NCI-H2081 treated with DMSO at 0.1 percent for 48 hours (cell line): ENCODE measurements around the gene MYOC.
"Not testable (repeated sequence)": the region's sequence is repeated elsewhere in the genome, so short reads cannot be mapped to it uniquely, and the experiment has no call there.

Source experiments
- DNase-seq: peaks from one replicate; lab custom pipeline; 2025; lab: John Stamatoyannopoulos, UW

MYOC gene

DNA sequence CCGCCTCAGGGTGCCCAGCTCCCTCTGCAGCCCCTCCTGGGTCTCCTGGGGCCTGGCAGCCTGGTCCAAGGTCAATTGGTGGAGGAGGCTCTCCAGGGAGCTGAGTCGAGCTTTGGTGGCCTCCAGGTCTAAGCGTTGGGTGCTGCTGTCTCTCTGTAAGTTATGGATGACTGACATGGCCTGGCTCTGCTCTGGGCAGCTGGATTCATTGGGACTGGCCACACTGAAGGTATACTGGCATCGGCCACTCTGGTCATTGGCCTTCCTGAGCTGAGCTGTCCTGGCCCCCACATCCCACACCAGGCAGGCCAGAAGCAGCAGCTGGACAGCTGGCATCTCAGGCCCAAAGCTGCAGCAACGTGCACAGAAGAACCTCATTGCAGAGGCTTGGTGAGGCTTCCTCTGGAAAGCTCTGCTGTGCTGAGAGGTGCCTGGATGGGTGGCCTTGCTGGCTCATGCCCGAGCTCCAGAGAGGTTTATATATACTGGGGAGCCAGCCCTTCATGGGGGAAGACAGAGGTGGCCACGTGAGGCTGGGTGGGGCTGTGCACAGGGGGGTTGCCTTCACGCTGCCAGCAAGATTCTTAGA lies at the start of gene MYOC:
Gene MYOC, minus strand, starts transcription at position 455 of the 589 bp plus-strand sequence. Its CDS starts 77 bp downstream, at position 378.
- DNase-seq: no peak

GRCh38 chr1:171699531-171699930 lies 47.0 kb upstream of the MYOC start:
- no peak for DNase-seq

- not testable (repeated sequence) for DNase-seq
Measured at GRCh38 chr1:171695772-171696171, 43.3 kb upstream of the MYOC start.

- DNase-seq: not testable (repeated sequence)
Measured at GRCh38 chr1:171693541-171693940, 41.1 kb upstream of the MYOC start.

GRCh38 chr1:171683870-171684269 lies 31.4 kb upstream of the MYOC start:
- DNase-seq: no peak

DNA sequence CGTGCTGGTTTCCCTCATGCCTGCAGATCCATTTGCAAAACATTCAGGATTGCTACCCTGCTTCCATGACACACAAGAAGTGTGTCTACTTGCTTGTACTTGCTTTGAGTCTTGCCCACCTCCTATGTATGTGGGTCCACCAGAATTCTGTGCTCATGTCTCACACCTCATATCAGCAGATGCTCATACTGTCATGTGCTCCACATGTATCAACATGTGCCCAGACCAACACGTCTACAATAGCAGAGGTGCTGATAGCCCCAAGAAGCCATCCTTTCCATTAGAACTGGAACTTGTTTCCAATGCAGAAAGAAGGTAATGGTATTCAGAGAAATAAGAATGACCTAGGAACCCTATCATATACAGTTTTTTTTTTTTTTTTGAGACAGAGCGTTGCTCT lies 27.9 kb upstream of the MYOC start:
- DNase-seq: no peak

- no peak for DNase-seq
Measured at GRCh38 chr1:171676823-171677222, 24.3 kb upstream of the MYOC start.

DNA sequence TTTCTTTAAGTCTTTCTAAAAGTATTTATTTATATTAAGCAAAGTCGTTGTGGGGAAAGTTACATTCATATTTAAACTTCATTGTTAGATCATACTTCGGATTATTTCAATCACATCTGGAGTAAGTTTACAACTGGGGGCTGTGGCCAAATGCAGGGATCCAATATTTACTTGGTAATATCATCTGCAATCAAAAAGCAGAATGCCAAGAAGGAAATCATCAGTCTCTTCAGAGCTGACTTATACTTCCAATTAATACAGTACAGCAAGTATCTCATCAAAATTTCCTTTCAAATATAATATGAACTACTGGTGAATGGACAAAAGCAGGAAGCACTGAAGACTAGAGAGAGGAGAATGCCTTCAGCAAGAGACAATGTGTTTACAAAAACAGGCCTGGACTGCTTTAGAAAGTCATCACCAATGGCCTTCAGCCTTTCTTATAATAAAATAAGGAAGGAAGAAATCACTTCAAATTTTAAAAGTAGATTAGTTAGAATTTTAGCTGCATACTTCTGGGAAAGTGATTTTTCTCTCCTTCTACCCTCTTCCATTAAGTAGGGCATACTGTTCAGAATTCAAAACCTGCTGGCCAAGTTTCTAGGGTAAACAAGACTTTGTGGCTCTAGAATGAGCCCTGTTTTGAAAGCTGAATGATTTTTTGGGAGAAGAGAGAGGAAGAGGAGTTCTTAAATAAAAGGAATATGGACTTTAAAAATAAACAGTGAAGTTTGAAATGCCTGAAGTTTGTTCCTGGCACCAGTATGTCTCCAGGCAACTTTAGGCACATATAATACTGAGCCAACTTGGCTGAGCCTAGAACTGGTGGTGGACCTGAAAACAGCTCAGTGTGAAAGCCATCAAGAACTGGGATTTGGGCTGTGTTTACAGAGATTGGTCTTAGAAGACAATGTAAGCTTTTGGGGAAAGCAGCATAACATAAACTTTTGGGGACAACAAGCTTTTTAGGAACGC lies 22.2 kb upstream of the MYOC start:
- no peak for DNase-seq

GRCh38 chr1:171670739-171671138 lies 18.3 kb upstream of the MYOC start:
- DNase-seq: no peak

- DNase-seq: no peak
Measured at GRCh38 chr1:171668372-171668771, 15.9 kb upstream of the MYOC start.

DNA sequence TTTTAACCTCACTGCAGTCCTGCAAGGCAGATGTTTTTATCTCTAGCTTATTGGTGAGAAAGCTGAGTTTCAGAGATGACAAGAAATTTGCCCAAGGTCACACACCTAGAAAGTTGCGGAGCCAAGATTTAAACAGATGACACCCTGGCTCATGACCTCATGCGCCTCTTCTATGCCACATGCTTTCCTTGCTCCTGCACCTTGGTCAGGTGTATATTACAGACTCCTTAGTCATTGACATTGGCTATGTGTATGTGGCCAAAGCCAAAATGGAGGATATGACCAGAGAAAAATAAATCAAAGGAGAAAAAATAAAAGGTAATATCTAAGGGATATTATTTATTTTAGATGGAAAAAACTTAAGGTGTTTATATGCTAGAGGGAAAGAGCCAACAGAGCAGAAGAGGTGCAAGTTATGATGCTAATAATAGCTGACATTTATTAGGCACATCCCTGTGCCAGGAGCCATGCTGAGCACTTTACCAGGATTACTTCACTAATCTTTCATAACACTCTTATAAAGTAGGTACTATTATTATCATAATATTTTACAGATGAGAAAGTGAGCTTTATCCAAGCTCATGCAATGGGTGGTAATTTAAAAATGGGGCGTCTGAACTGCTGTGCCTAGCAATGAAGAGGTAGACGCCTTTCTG lies 13.8 kb upstream of the MYOC start:
- DNase-seq: no peak

DNA sequence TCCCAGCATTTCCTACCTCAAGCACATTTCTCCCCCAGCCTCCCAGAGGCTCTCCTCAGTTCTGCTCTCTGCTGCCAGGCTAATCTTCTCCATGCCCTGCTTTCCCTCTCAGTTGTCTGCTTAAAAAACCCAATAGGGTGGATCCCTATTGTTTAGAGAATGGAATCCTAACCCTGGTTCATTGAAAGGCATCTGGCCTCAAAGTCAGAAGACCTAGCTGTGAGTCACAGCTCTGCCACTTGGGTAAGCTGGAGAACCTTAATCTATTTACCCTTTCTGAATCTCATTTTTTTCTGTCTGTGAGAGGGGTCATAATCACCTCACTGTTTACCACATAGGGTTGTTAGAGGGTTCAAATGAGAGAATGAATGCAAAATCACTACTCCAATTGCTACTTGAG lies 12.5 kb upstream of the MYOC start:
- DNase-seq: no peak

- no peak for DNase-seq
Measured at GRCh38 chr1:171663854-171664575, 11.5 kb upstream of the MYOC start.

DNA sequence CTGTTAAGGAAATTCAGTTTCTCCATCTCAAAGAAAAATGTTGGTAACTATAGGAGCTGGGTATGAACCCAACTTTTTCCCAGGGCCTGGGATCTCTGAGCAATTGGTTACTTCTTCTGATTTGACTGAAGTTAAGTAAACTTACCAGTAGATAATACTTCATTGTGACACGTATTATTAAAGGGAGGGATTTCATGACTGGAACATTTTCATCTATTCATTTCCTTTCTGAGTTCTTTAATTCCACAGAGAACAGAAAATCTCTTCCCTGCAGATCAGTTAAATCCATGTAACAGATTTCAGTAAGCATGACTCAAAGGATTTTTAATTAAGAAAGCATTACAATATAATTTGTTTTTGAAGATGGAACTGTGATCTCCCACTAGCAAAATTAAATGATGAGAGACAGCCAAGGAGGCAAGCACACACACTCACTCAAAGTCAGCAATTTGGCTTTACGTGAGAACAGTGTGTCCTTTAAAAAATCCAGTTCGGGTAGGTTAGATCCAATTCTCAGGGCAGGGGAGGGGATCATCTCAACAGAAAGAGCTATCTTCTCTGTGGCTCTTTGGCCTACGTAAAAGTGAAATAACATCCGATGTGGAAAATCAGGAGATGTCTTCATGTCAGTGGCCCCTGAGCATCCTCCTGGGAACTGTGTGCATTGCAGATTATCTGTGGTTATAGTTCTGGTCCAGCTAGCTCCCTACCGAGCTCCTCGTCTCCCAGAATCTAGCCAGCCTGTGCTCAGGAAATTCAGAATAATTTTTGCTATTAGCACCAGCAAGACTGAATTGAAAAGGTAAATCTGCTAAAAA lies 10.8 kb upstream of the MYOC start:
- no peak for DNase-seq

DNA sequence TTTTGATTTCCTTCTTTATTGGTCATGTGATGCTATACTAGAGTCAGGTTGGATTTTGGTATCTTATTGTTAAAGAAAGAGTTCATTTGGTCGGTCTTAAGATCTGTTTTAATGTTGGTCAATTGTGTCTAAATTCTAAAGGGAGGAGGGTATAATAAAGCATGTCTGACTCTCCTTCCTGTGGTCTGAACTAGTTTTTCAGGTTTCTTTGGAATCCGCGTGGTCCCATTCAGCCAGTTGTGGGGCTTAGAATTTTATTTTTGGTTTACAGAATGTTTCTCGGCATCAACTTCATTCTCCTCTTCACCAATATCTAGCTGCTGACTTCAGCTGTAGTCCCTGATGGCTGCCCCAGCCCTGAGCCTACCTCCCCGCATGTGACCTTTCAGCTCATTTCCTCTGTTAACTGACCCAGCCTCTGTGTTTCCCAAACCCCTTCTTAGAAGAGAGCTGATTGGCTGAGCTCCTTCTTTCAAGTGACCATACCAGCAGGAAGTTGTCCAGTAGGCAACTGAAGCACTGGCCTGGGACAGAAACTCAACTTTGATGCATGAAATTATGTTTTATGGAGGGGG lies 8.7 kb upstream of the MYOC start:
- DNase-seq: no peak

DNA sequence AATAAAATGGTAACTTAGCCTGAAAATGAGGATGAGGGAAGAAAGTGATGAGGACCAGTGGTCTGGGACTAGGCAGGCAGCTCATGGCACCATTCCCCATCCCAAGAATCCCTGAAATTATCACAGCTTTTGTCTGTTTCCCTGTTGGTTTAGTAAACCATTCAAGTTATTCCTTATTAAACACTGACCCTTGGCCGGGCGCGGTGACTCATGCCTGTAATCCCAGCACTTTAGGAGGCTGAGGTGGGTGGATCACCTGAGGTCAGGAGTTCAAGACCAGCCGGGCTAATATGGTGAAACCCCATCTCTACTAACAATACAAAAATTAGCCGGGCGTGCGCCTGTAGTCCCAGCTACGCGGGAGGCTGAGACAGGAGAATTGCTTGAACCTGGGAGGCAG lies 3.7 kb upstream of the MYOC start:
- not testable (repeated sequence) for DNase-seq

DNA sequence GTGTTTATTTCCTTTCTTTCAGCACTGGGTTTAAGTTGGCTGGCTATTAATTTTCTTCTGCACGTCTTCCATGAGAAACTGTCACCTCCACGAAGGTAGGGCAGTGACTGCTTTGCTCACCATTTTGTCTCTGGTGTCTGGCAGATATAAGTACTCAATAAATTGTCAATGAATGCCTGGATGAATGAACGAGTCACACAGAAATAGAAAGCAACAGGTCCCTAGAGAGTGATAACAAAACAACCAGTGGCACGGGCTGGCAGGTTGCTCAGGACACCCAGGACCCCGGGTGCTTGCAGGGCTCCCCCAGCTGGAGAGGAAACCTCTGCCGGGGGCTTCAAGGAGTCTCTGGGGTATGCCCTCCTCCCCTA lies 3.2 kb upstream of the MYOC start:
- DNase-seq: no peak

- no peak for DNase-seq
Measured at GRCh38 chr1:171654942-171655745, 2.7 kb upstream of the MYOC start.

- no peak for DNase-seq
Measured at GRCh38 chr1:171654201-171654941, 1.9 kb upstream of the MYOC start.
